Bronchial epithelial cell (primary cell): Measurements from ENCODE around the gene LYSMD1. TPM values are rescaled to one million over a fixed set of nuclear protein-coding genes. Genes with fewer than 3 reads are reported as not detected.
"Not testable (repeated sequence)": the region's sequence is repeated elsewhere in the genome, so short reads cannot be mapped to it uniquely, and the experiment has no call there.

Experiments
- DNase-seq: peaks from one replicate; pipeline ENCODE4 v3.0.0-alpha.2; 2010; ENCODE audit warnings: low read depth
- FAIRE-seq: peaks from 2 replicates; lab custom pipeline; 2011; peaks lifted over from hg19 to GRCh38; lab: Jason Lieb, UNC
- H3K27me3 ChIP-seq: 2 replicates; pipeline ENCODE4 v1.5.1; 2011; ENCODE audit warnings: low read length; ENCODE audit not compliant: control insufficient read depth, insufficient read depth
- H3K36me3 ChIP-seq: 2 replicates; pipeline ENCODE4 v1.5.1; 2011; ENCODE audit warnings: low read length; ENCODE audit not compliant: control insufficient read depth, insufficient read depth
- H3K4me3 ChIP-seq: 2 replicates; pipeline ENCODE4 v1.5.1; 2011; ENCODE audit warnings: mild to moderate bottlenecking, low read depth, low read length, control low read depth
- total RNA-seq: library from RNA; depleted of rRNA; stranded (reverse); fragments of >200 nt; gene quantifications from 2 replicates; pipeline ENCODE4 v1.2.1, GENCODE V29; 2014
- TF ChIP-seq, protein P1 (sequence below): IDR thresholded peaks from 2 replicates; pipeline ENCODE4 v1.5.1; 2011; ENCODE audit warnings: mild to moderate bottlenecking, moderate library complexity, low read length, control low read depth, inconsistent platforms; ENCODE audit not compliant: insufficient read depth, severe bottlenecking

The LYSMD1 gene
- total RNA-seq, 1 donor from 2014 or later, result 5.0 TPM

GRCh38 chr1:151193856-151194255 is 28.2 kb upstream of the LYSMD1 start:
- no peak overlapping the region for H3K4me3 ChIP-seq
- DNase-seq, result no peak
- H3K27me3 ChIP-seq, result no peaks in the 10 kb centered on the region
- no peak for FAIRE-seq
- TF ChIP-seq, protein P1, sequence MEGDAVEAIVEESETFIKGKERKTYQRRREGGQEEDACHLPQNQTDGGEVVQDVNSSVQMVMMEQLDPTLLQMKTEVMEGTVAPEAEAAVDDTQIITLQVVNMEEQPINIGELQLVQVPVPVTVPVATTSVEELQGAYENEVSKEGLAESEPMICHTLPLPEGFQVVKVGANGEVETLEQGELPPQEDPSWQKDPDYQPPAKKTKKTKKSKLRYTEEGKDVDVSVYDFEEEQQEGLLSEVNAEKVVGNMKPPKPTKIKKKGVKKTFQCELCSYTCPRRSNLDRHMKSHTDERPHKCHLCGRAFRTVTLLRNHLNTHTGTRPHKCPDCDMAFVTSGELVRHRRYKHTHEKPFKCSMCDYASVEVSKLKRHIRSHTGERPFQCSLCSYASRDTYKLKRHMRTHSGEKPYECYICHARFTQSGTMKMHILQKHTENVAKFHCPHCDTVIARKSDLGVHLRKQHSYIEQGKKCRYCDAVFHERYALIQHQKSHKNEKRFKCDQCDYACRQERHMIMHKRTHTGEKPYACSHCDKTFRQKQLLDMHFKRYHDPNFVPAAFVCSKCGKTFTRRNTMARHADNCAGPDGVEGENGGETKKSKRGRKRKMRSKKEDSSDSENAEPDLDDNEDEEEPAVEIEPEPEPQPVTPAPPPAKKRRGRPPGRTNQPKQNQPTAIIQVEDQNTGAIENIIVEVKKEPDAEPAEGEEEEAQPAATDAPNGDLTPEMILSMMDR, result no peak
- no peaks in the 10 kb centered on the region for H3K36me3 ChIP-seq

GRCh38 chr1:151193304-151193703 is 27.6 kb upstream of the LYSMD1 start:
- Histone ChIP-seq H3K36me3 (no peaks in the 10 kb centered on the region), H3K27me3 (no peaks in the 10 kb centered on the region), H3K4me3 (no peak overlapping the region)
- TF ChIP-seq, protein P1, result no peak
- DNase-seq, result no peak
- FAIRE-seq, result no peak

DNA sequence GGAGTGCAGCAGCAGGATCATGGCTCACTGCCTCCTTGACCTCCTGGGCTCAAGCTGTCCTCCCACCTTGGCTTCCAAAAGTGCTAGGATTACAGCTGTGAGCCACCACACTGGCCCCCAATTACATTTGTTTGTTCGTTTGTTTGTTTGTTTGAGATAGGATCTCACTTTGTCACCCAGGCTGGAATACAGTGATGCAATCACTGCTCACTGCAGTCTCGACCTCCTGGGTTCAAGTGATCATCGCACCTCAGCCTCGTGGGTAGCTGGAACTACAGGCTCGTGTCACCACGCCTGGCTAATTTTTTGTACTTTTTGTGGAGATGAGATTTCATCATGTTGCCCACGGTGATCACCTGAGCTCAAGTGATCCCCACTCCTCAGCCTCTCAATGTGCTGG is 26.3 kb upstream of the LYSMD1 start:
- DNase-seq, result no peak
- TF ChIP-seq, protein P1, result no peak
- H3K27me3 ChIP-seq, result no peaks in the 10 kb centered on the region

GRCh38 chr1:151189637-151190445 is 24.1 kb upstream of the LYSMD1 start, which contains the start of gene VPS72:
Gene VPS72, minus strand, starts transcription at chr1:151190197. Its CDS starts 76 bp downstream, at chr1:151190121.
- peaks cover 5% of the 10 kb centered on the region for H3K36me3 ChIP-seq
- TF ChIP-seq, protein P1, result no peak
- FAIRE-seq, result no peak
- peak; percentile 81 for DNase-seq
- H3K4me3 ChIP-seq, result peak within 1 kb of the TSS; percentile 78
- no peaks in the 10 kb centered on the region for H3K27me3 ChIP-seq

More for the DNA sequence above, 26.3 kb upstream of the LYSMD1 start:
- FAIRE-seq, result no peak
- Histone ChIP-seq H3K4me3 (no peak overlapping the region), H3K36me3 (no peaks in the 10 kb centered on the region)

DNA sequence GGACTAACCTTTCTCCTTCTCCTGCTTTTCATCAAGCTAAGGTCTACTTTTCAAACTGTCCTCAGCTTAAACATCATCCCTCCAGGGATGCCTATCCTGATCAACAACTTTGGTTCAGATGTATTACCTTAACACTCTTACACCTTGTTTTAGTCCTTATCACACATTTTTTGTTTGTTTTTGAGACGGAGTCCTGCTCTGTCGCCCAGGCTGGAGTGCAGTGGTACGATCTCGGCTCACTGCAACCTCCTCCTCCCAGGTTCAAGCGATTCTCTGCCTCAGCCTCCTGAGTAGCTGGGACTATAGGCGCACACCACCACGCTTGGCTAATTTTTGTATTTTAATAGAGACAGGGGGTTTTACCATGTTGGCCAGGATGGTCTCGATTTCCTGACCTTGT is 23.0 kb upstream of the LYSMD1 start:
- peak overlapping the region; percentile 78 for H3K4me3 ChIP-seq
- not testable (repeated sequence) for H3K36me3 ChIP-seq, FAIRE-seq, H3K27me3 ChIP-seq, DNase-seq

DNA sequence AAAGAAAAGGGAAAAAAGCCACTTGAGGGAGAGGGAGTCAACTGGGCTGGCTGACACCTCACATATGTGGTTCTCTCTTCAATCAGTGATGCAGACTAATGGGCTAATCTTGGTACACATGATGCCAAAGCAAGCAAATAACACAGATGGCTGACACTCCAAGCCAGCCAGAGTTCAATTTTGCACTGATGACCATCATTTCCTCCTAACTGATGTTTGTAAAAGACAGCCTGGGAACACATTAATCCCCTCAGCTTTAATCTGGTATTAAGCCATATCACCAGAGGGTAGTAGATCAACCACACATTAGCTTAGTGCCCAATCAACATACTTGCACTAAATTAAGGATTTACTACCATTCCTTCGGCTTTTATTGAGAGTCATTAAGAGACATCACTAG is 21.5 kb upstream of the LYSMD1 start:
- DNase-seq (no peak), FAIRE-seq (no peak)
- Histone ChIP-seq H3K36me3 (peaks cover 13% of the 10 kb centered on the region), H3K4me3 (no peak overlapping the region), H3K27me3 (no peaks in the 10 kb centered on the region)
- TF ChIP-seq, protein P1, result no peak
